HG02759 (cell line): Measurements from ENCODE around the gene TMC1.
"Not testable (repeated sequence)": the region's sequence is repeated elsewhere in the genome, so short reads cannot be mapped to it uniquely, and the experiment has no call there.

Experiments used
- ATAC-seq: cut with Tn5 transposase; IDR thresholded peaks from one replicate; pipeline ENCODE4 v1.9.1; 2021; ENCODE audit warnings: mild to moderate bottlenecking, moderate library complexity; ENCODE audit not compliant: unreplicated experiment

TMC1 gene

DNA sequence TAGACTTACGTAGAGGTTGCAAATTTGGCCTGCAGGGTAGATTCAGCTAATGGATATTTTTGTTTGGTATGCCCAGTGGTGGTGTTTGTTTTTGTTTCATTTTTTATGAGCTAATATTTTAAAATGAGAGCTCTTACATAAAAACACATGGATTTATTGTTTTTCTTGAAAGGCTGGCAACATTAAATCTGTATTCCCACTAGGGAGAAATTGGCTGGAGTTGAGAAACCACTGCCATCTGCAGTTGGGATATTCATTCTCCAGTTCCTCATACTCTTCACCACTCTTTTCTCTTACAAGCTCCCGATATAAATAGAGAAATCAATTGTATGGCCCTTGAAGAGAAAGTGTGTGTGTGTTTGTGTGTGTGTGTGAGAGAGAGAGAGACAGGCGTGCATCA, 288.2 kb downstream of the TMC1 start:
- ATAC-seq: no peak

DNA sequence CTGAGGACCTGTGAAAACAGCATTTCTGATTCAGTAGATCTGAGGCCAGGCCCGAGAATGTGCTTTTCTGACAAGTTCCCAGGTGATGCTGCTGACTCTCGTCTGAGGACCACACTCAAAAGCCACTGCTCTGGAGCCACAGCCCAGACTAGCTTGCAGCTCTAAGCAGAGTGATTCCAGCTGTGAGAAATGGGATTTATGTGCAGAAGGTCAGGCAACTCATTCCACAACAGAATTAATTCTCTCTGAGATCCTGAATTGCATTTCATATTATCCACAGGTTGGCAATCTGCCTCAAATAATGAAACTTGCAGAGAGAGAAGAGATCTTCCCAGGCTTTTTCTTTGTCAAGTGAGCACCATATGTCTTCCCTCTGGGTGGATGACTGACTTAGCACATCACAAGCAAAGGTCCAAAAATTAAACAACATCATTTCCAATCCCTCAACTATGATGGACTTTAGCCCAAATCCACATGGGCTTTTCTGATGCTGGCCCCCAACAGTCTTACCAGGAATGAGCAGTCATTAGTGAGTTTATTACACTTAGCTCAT, 291.2 kb downstream of the TMC1 start:
- no peak for ATAC-seq

DNA sequence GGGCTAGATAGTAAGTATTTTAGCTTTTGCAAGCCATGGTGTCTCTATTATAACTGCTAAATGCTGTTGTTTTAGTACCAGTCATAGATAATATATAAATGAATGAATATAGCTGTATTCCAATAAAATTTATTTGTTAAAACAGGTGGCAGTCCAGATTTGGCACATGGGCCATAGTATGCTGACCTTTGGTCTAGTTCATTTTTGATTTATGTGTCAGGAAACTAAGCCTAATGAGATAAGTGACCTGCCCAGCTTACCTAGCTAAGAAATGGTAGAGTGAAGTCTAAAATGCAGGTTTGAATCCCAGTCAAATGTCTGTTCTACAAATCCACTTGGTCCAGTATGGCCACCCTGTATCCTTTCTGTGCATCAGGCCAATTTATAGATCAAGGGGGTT, 292.1 kb downstream of the TMC1 start:
- ATAC-seq: no peak

DNA sequence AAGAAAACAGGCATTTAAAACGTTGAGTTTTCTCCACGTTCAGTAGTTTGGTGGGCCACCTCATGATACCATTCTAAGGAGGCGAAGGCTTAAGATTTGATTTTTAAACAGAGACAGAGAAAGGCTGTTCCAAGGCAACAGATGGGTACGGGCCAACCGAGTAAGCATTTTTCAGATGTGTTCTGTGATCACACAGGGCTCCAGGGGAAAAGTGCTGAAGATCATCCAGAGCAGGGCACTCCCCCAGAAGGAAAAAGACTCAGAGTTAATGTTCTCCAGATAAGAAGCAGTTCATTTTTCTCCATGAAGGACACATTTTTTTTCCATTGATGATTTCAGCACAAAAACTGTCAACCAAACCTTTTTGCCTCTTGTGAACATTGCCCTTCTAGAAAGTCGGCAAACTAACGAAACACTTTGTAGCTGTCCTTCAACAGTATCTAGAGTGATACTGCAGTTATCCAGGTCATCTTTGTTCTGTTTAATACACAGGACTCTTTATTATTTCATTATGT, 292.7 kb downstream of the TMC1 start:
- ATAC-seq: no peak

DNA sequence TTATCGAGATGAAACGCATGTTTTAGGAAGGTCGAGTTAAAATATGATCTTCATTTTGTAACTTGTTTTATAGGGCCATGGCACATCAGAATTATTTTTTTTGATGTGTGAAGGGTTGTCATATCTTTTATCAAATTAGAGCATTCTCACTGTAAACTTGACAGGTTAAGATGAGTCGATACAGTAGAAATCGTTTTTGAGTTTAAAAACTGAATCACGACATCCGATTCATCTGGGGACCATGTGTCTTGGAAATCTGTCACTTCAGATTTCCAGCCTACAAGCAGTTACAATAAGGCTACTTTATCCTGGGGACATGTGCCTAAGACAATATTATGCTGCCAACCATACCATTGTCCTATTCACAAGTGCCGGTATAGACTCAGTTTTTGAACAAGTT, 295.3 kb downstream of the TMC1 start:
- no peak for ATAC-seq

DNA sequence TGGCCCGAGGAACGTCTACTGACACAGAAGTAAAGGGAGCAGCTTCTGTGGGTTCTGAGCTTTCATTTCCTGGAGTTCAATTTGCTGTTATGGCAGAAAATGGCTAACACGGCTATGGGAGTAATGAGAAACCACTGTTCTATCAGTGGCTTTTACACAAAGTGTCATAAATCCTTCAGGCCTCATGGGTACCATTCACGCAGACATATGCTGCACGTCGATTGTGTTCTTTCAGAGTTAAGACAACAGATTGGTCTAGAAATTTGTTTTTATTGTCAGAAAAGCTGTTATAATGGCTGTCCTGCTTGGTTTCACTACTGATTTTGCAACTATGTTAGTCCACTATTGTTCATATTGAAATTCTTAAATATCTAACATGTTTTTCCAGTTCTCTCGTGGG, 296.0 kb downstream of the TMC1 start:
- no peak for ATAC-seq

DNA sequence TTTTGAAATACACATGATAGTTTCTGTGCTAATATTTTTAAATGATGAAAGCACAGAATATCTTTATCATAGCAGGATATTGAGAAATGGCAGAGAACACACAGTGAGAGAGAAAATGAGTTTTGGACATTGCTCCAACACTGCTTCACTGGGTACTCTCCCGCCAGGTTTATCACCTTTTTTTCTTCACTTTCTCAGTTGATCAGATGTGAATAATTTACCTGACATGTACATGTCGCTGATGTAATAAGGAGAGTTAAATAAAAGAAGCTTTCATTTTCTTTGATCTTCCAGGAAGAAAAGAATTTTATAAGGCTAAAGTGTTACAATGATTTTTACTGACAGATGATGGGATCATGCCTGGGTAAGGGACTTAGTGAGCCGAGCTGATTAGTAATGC, 297.0 kb downstream of the TMC1 start:
- no peak for ATAC-seq

DNA sequence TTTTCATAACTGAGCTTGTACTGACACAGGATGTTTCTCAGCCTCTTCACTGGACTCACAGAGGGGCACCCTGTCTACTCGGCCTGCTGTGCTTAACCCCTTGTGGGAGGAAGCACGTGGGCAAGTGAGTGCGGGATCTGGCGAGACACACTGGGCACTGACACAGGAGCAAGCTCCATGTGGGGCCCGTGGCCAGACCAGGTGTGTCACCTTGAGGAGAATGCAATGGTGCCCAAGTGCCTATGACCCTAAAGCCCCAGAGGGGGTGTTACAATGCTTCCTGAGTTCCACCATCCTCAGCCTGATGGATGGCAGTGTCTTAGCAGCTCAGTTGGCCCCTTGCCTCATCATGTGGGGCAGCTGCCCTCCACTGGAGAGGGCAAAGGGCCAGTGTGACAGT, 302.6 kb downstream of the TMC1 start:
- ATAC-seq: no peak

DNA sequence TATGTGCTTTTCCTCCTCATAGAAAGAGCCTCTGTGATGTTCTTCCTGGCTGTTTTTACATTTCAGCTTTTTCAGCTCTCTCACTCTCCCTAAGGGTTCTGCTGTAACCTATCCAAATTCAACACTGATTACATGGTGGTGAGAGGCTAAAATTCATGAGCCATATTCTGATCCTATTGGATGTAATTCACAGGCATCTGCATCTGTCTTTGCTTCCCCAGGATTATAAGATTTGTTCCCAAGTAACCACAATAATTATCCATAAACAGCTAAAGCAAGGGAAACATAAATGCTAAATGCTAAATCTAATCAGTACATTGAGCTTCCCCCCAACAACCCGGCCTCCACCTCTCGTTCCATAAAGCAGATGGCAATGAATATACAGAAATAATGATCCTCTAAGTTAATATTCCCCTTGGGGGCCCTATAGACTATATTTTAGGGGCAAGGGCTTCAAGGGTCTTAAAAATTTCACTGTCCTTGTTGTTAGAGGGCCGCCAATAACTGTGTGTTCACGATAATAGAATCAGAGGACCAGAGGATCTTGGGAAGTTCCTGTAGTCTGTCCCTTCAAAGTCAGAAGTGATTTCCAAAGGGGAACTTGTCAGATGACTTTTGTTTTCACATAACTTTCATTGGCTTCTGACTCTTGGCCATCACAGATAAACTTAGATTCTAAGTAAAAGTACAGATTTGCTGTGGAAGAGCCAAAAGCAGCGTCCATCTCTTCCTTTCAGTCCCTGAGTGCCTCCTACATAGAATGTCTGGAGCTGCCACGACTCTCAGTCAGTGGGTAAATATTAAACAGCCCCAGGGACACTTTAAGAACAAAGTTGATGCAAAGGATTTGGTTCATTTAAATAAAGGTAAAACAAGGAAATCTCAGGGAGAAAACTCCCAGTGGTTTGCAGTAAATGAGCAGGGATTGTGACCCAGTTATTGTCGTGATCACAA, 305.9 kb downstream of the TMC1 start:
- no peak for ATAC-seq

DNA sequence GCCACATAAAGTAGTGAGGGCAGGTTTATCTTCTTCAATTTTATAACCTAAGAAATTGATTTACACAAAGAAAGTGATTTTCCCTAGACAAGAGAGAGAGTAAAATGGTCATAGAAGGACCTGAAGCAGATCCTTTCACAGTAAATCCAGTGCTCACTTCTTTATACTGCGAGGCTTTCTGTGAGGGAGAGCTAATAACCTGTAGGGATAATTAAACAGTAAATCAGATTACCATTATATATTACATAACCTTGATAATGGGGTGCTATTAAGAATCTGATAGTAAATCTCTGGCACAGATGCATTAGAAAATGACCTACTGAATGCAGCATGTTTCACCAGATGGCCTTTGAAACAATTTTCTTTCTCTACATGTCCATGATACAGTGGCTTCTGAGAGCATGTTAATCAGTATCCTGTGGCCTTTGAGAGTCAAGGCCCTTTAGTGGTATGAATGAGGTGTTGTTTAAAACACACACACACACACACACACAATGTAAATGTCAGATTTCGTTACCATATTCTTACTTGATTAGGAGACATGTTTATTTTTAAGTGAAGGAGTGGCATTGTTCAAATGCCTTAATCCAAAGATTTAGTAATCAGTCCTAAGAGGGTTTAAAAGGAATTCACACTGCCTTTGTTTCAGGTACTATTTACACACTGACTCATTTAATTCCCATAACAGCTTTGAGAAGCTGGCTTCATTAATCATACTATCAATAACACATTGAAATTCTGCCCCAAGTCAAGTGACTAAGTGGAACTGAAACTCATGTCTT, 306.7 kb downstream of the TMC1 start:
- ATAC-seq: no peak

DNA sequence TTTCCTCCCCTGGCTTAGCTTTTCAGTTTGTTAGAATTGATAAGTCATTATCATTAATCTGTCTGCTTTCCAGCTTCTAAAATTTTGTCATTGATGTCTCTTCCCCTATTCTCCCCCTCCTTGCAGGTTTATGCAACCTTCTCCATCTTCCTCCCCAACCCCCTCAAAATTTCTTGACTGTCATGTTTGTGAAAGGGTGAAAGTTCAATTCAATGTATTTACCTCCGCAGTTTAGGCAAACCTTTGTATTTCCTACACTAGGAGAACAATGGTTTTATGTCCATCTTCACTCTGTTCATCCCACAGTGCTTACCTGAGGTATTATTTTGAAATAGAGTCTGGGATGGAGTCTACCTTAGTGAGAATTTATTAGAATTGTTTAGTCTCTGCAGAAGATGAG, 313.6 kb downstream of the TMC1 start:
- no peak for ATAC-seq

DNA sequence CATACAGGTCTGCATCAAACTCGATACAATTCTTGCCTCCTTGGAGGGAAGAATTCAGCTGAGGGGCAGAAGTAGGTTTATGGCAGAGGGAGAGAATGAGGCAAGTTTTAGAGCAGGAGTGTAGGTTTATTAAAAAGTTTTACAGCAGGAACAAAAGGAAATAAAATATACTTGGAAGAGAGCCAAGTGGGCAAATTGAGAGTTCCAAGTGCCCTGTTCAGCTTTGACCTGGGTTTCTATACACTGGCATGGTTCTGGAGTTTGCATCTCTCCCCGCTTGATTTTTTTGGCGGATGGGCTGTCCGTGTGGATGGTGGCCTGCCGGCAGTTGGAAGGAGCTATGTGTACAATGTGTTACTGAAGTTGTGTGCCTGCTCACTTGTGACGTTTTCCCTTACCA, 315.4 kb downstream of the TMC1 start:
- no peak for ATAC-seq

DNA sequence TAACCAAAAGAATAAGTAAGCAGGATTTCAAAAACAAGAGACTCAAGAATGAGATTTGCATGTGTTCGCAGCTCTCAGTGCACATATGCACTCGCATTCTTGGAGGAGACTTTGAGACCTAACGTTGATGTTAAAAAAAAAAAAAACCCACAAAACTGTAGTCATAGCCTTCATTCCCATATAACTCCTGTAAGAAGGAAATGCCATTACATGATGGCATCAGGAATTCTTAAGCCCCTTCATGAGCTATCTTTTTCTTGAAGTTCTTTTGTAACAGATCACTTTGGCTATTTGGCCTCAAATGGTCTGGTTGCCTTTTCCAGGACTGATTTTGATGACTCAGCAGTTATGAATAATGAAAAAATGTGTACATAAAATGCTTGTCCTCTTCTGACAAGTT, 317.7 kb downstream of the TMC1 start:
- ATAC-seq: no peak

DNA sequence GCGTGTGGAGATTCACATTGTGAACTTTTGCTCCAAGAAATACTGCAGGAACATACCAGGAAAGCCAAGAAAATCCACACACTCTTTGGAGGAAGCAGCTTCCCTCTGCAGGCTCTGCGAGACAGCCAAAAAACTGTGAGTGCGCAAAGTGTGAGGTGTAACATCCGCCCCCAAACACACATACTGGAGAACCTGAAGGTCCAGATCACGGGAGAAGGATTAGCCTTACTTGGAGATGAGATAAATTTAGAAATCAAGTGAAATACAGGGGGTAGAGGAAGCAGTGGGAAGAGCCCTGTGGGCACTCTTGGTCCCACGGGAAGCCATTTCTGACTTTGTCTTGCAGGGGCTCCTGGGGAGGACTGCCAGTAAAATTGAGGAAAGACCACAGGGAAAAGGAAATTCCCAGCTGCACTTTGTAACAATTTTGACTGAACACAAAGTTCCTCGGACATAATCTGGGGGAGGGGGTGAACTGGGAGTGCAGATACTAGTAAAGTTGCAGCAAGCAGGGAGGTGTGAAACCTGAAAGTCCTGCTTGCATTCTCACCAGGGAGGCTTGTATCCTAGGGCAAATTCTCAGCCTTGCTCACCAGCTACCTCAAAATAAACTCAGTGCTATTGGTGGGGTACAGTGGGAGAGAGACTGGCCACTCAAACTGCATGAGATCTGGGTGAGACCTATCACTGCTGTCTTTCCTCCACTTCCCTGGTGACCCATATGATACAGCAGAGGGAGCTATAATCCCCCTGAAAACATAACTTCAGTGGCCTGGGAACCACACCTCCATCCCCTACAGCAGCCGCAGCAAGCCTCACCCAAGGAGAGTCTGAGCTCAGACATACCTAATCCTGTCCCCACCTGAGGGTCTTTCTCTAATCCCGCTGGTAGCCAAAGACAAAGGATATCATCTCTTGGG, 322.4 kb downstream of the TMC1 start:
- ATAC-seq: no peak

DNA sequence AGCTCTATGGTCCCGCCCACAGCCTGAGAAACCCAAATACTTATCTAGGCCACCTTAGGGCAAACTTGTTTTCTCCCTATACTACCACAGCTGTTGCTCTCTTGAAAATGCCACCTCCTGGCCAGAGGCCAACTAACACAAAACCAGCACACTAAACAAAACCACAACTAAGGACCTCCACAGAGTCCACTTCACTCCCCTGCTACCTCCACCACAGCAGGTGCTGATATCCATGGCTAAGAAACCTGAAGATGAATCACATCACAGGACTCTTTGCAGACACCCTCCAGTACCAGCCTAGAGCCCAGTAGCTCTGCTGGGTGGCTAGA, 323.0 kb downstream of the TMC1 start:
- ATAC-seq: no peak

DNA sequence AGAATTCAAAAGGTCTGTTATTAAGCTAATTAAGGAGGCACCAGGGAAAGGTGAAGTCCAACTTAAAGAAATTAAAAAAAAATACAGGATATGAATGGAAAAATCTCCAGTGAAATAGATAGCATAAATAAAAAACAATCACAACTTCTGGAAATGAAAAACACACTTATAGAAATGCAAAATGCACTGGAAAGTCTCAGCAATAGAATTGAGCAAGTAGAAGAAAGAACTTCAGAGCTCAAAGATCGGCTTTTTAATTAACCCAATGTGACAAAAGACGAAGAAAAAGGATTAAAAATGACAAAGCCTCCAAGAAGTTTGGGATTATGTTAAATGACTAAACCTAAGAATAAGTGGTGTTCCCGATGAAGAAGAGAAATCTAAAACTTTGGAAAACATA, 323.6 kb downstream of the TMC1 start:
- ATAC-seq: not testable (repeated sequence)

DNA sequence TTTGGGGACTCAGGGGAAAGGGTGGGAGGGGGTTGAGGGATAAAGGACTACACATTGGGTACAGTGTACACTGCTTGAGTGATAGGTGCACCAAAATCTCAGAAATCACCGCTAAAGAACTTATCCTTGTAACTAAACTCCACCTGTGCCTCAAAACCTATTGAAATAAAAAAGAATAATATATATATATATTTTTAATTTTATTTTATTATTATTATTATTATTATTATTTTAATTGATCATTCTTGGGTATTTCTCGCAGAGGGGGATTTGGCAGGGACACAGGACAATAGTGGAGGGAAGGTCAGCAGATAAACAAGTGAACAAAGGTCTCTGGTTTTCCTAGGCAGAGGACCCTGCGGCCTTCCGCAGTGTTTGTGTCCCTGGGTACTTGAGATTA, 328.8 kb downstream of the TMC1 start:
- ATAC-seq: not testable (repeated sequence)

DNA sequence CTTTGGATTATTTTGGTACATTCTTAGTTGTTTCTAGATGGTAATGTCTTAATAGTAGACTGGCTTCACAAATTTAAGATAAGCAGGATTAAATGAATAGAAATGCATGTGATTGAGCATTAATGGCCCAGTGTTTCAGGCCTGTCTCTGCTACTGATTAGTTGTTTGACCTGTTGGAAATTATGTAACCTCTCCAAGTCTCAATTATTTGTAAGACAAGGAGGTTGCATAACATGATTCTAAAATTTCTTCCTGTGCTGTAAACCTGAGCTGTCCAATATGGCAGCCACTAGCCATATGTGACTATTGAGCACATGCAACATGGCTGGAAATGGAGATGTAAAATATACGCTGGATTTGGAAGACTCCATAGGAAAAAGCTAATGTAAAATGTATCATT, 333.9 kb downstream of the TMC1 start:
- ATAC-seq: no peak

DNA sequence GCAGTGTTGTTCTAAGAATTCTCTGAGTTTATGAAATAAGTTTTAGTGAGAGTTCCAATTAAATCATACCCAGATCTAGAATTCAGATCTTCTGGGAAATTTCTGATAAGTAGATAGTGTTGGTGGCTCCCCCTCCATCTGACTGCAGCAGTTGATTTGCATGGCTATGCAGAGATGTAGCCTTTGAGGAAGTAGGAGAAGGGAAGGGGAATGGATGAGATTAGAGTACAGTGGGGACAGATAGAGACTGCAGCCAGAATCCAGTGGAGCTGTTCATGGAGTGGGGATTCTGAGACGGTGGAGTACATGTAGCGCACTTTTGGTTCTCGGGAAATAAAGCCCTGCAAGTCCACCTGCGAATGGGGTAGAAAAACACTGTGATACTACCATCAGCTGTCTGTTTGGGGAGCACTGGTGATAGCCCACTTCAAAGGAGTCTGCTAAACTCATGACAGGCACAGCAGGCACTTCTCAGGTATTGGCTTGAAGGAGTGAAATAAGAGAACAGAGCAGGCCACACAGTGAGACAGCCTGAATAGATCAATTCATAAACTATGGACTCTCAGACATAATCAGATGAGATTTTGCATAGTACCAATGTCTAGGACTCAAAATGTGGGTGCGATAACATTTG, 334.6 kb downstream of the TMC1 start:
- ATAC-seq: no peak

DNA sequence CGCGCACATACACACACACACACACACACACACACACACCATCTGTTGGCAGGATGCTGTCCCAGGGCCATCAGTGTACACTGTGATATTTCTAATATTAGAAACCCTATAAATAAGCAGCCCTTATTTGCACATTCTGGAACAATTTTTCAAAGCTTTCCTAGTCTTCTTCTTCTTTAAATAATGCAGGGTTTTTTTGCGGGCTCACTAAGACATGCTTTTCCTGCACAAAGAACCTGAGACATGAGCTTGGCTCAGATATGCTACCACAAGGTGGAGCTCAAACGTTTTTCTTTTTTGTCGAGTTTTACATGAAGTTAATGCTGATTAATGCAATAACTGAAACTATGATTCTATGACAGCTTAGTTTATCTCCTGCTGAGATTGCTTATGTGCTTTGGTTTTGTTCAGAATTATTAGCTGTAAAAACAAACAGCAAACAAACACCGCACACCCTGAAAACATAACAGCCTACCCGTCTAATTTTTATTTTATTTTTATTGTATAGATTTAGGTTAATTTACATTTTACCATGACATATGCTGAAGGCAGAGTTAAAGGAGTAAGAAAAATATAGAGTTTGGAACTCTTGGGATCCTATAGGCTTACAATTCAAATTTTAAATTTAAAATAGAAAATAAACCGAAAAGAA, 335.7 kb downstream of the TMC1 start:
- ATAC-seq: no peak
